Measurements from ENCODE around the gene RASL10B.

DNA sequence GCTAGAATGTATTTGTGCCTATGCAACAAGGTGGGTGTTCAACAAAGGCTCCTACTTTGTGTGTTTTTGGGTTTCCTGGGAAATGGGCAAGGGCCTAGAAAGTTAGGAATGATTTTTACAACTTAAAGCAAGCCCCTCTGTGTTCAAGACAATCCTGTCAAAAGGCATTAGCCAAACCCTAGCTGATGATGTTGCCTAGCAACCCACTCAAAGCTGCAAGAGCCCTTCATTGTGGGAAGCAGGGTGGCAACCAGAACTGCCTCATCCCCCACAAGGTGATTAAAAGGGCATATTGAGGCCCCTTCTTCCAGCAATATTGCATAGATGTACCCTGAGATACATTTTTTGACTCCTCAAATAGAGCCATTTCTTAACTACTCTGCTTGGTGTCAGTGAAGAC, 16.0 kb upstream of the RASL10B start:
- TF ChIP-seq, protein P1, sequence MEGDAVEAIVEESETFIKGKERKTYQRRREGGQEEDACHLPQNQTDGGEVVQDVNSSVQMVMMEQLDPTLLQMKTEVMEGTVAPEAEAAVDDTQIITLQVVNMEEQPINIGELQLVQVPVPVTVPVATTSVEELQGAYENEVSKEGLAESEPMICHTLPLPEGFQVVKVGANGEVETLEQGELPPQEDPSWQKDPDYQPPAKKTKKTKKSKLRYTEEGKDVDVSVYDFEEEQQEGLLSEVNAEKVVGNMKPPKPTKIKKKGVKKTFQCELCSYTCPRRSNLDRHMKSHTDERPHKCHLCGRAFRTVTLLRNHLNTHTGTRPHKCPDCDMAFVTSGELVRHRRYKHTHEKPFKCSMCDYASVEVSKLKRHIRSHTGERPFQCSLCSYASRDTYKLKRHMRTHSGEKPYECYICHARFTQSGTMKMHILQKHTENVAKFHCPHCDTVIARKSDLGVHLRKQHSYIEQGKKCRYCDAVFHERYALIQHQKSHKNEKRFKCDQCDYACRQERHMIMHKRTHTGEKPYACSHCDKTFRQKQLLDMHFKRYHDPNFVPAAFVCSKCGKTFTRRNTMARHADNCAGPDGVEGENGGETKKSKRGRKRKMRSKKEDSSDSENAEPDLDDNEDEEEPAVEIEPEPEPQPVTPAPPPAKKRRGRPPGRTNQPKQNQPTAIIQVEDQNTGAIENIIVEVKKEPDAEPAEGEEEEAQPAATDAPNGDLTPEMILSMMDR (IDR thresholded peaks at IDR 0.05; ENCODE audit: insufficient read depth, low read length, poor library complexity, severe bottlenecking), result no peak
- no peak for TF ChIP-seq EZH2phosphoT487 (conservative IDR thresholded peaks at IDR 0.05; ENCODE audit: low read length)

Measured in SU-DHL-6 (cell line).